CD4-positive, CD25-positive, alpha-beta regulatory T cell (primary cell): Measurements from ENCODE around the gene MACROD2. TPM values are rescaled to one million over a fixed set of nuclear protein-coding genes. Genes with fewer than 3 reads are reported as not detected.

ENCODE experiments used
- ATAC-seq, 2 donors: fragments of 150-1000 bp; cut with Tn5 transposase; one replicate each; pipeline ENCODE4 v1.10.0; 2021; ENCODE audit warnings: low read depth in 2 of 2, moderate number of reproducible peaks in 2 of 2, moderate library complexity in 1 of 2
- DNase-seq, 3 donors: peaks; one replicate each; pipeline versions ENCODE4 v3.0.0 to v3.0.0-alpha.2; 2012 to 2022; ENCODE audit warnings: mixed read lengths in 1 of 3
- H3K27ac ChIP-seq: one replicate; pipeline ENCODE4 v1.7.0; 2013; ENCODE audit warnings: mild to moderate bottlenecking, low read length; ENCODE audit not compliant: insufficient read depth, poor library complexity, severe bottlenecking
- H3K27me3 ChIP-seq: one replicate; pipeline ENCODE4 v1.7.0; 2013; ENCODE audit warnings: low read length; ENCODE audit not compliant: control insufficient read depth, insufficient read depth
- H3K36me3 ChIP-seq: one replicate; pipeline ENCODE4 v1.7.0; 2013; ENCODE audit warnings: mild to moderate bottlenecking, low read length, moderate library complexity; ENCODE audit not compliant: control insufficient read depth, insufficient read depth
- H3K4me1 ChIP-seq: 2 replicates; pipeline ENCODE4 v1.7.0; 2013; ENCODE audit warnings: mild to moderate bottlenecking, low read length; ENCODE audit not compliant: insufficient read depth, control insufficient read depth, poor library complexity, severe bottlenecking
- H3K4me3 ChIP-seq: one replicate; pipeline ENCODE4 v1.7.0; 2013; ENCODE audit warnings: low read depth, mild to moderate bottlenecking, low read length, moderate library complexity
- H3K9me3 ChIP-seq, 2 experiments: 1 replicate in 1 of 2; 2 replicates in 1 of 2; pipeline ENCODE4 v1.7.0; 2013; ENCODE audit warnings: low read length in 2 of 2, mild to moderate bottlenecking in 1 of 2, moderate library complexity in 1 of 2; ENCODE audit not compliant: control insufficient read depth in 2 of 2
- H3K27ac Mint-ChIP-seq, 3 donors: one replicate each; pipeline ENCODE4 v1.8.0; 2020 to 2022; ENCODE audit warnings: mild to moderate bottlenecking in 3 of 3, mixed read lengths in 3 of 3, moderate library complexity in 2 of 3
- H3K27me3 Mint-ChIP-seq: one replicate; pipeline ENCODE4 v1.8.0; 2022; ENCODE audit warnings: mild to moderate bottlenecking, mixed read lengths
- H3K36me3 Mint-ChIP-seq: one replicate; pipeline ENCODE4 v1.8.0; 2020; ENCODE audit warnings: mixed read lengths
- H3K4me1 Mint-ChIP-seq, 4 donors: one replicate each; pipeline ENCODE4 v1.8.0; 2020 to 2022; ENCODE audit warnings: mixed read lengths in 4 of 4, mild to moderate bottlenecking in 1 of 4
- H3K4me3 Mint-ChIP-seq, 4 donors: one replicate each; pipeline ENCODE4 v1.8.0; 2020 to 2022; ENCODE audit warnings: mild to moderate bottlenecking in 4 of 4, mixed read lengths in 4 of 4, moderate library complexity in 3 of 4
- H3K9me3 Mint-ChIP-seq, 7 donors: one replicate each; pipeline ENCODE4 v1.8.0; 2020 to 2022; ENCODE audit warnings: mixed read lengths in 7 of 7, mild to moderate bottlenecking in 3 of 7, moderate library complexity in 2 of 7
- polyA plus RNA-seq, 4 donors: library from polyadenylated mRNA; unstranded; fragments of 300-500 nt; fragmentation: Illumina TruSeq; gene quantifications; one replicate each; pipeline ENCODE4 v1.2.3, GENCODE V29; 2021
- total RNA-seq: library from RNA; stranded (reverse); gene quantifications from one replicate; pipeline ENCODE4 v1.2.3, GENCODE V29; 2022

Gene MACROD2
- total and polyA plus RNA-seq, 5 donors from 2014 or later = 1.4 TPM; not detected in 4

- H3K27me3 ChIP-seq = no peaks in the 10 kb centered on the region
- H3K27ac Mint-ChIP-seq = no peak overlapping the region
- H3K9me3 ChIP-seq = peaks cover 3 to 9% of the 10 kb centered on the region in 2 experiments
- no peaks in the 10 kb centered on the region for H3K4me1 ChIP-seq
- no peaks in the 10 kb centered on the region for H3K36me3 Mint-ChIP-seq
- H3K4me3 ChIP-seq = no peak overlapping the region
- no peak overlapping the region for H3K27ac ChIP-seq
- no peaks in the 10 kb centered on the region for H3K4me1 Mint-ChIP-seq
- peak overlapping the region in 1 of 4 donors; percentile 48 for H3K4me3 Mint-ChIP-seq
- ATAC-seq (no peak), DNase-seq (no peak)
- peaks cover 0 to 14% (median 4%) of the 10 kb centered on the region in 7 donors for H3K9me3 Mint-ChIP-seq
- no peaks in the 10 kb centered on the region for H3K36me3 ChIP-seq
- H3K27me3 Mint-ChIP-seq = no peaks in the 10 kb centered on the region
These were observed 486.5 kb downstream of the MACROD2 start for GRCh38 chr20:14481863-14482262.

GRCh38 chr20:14488212-14488611, 492.9 kb downstream of the MACROD2 start:
- Mint-ChIP-seq H3K9me3 (peaks cover 0 to 12% (median 7%) of the 10 kb centered on the region in 7 donors), H3K36me3 (no peaks in the 10 kb centered on the region), H3K27ac (no peak overlapping the region), H3K4me1 (no peaks in the 10 kb centered on the region), H3K4me3 (no peak overlapping the region), H3K27me3 (no peaks in the 10 kb centered on the region)
- ATAC-seq (no peak), DNase-seq (no peak)
- H3K4me1 ChIP-seq = no peaks in the 10 kb centered on the region
- H3K27ac ChIP-seq = no peak overlapping the region
- no peak overlapping the region for H3K4me3 ChIP-seq
- no peaks in the 10 kb centered on the region for H3K9me3 ChIP-seq
- H3K36me3 ChIP-seq = no peaks in the 10 kb centered on the region
- H3K27me3 ChIP-seq = no peaks in the 10 kb centered on the region

GRCh38 chr20:14488756-14489479, 493.6 kb downstream of the MACROD2 start:
- no peaks in the 10 kb centered on the region for H3K9me3 ChIP-seq
- Mint-ChIP-seq H3K4me3 (no peak overlapping the region), H3K9me3 (peaks cover 0 to 12% (median 7%) of the 10 kb centered on the region in 7 donors), H3K4me1 (no peaks in the 10 kb centered on the region), H3K27ac (no peak overlapping the region), H3K36me3 (no peaks in the 10 kb centered on the region), H3K27me3 (no peaks in the 10 kb centered on the region)
- DNase-seq = no peak
- H3K36me3 ChIP-seq = no peaks in the 10 kb centered on the region
- H3K4me3 ChIP-seq = no peak overlapping the region
- H3K27ac ChIP-seq = no peak overlapping the region
- ATAC-seq = no peak
- no peaks in the 10 kb centered on the region for H3K4me1 ChIP-seq
- no peaks in the 10 kb centered on the region for H3K27me3 ChIP-seq

- DNase-seq = no peak
- Mint-ChIP-seq H3K4me3 (no peak overlapping the region), H3K4me1 (no peaks in the 10 kb centered on the region), H3K27ac (no peak overlapping the region), H3K9me3 (peaks cover 0 to 12% (median 7%) of the 10 kb centered on the region in 7 donors), H3K27me3 (no peaks in the 10 kb centered on the region), H3K36me3 (no peaks in the 10 kb centered on the region)
- Histone ChIP-seq H3K27ac (no peak overlapping the region), H3K9me3 (no peaks in the 10 kb centered on the region), H3K4me1 (no peaks in the 10 kb centered on the region), H3K27me3 (no peaks in the 10 kb centered on the region), H3K4me3 (no peak overlapping the region), H3K36me3 (no peaks in the 10 kb centered on the region)
- no peak for ATAC-seq
These were observed 494.2 kb downstream of the MACROD2 start for GRCh38 chr20:14489544-14489943.

GRCh38 chr20:14491436-14491835, 496.1 kb downstream of the MACROD2 start:
- no peak overlapping the region for H3K27ac Mint-ChIP-seq
- H3K4me3 ChIP-seq = no peak overlapping the region
- H3K27me3 ChIP-seq = no peaks in the 10 kb centered on the region
- no peaks in the 10 kb centered on the region for H3K9me3 ChIP-seq
- no peak overlapping the region for H3K27ac ChIP-seq
- H3K36me3 ChIP-seq = no peaks in the 10 kb centered on the region
- no peaks in the 10 kb centered on the region for H3K4me1 Mint-ChIP-seq
- ATAC-seq (no peak), DNase-seq (no peak)
- no peaks in the 10 kb centered on the region for H3K4me1 ChIP-seq
- peaks cover 0 to 11% (median 3%) of the 10 kb centered on the region in 7 donors for H3K9me3 Mint-ChIP-seq
- no peak overlapping the region for H3K4me3 Mint-ChIP-seq
- no peaks in the 10 kb centered on the region for H3K36me3 Mint-ChIP-seq
- H3K27me3 Mint-ChIP-seq = no peaks in the 10 kb centered on the region

- Histone ChIP-seq H3K4me1 (no peaks in the 10 kb centered on the region), H3K27me3 (no peaks in the 10 kb centered on the region), H3K36me3 (no peaks in the 10 kb centered on the region), H3K9me3 (no peaks in the 10 kb centered on the region), H3K27ac (no peak overlapping the region), H3K4me3 (no peak overlapping the region)
- ATAC-seq (no peak), DNase-seq (no peak)
- Mint-ChIP-seq H3K4me3 (no peak overlapping the region), H3K27ac (no peak overlapping the region), H3K36me3 (no peaks in the 10 kb centered on the region), H3K9me3 (peaks cover 0 to 18% (median 7%) of the 10 kb centered on the region in 7 donors), H3K27me3 (no peaks in the 10 kb centered on the region), H3K4me1 (no peaks in the 10 kb centered on the region)
These were observed 498.1 kb downstream of the MACROD2 start for GRCh38 chr20:14493408-14493807.

- no peak overlapping the region for H3K4me3 Mint-ChIP-seq
- H3K36me3 Mint-ChIP-seq = no peaks in the 10 kb centered on the region
- H3K36me3 ChIP-seq = no peaks in the 10 kb centered on the region
- H3K9me3 ChIP-seq = peaks cover 0 to 4% of the 10 kb centered on the region in 2 experiments
- no peaks in the 10 kb centered on the region for H3K27me3 ChIP-seq
- H3K4me3 ChIP-seq = no peak overlapping the region
- H3K9me3 Mint-ChIP-seq = peaks cover 0 to 18% (median 5%) of the 10 kb centered on the region in 7 donors
- no peak overlapping the region for H3K27ac ChIP-seq
- no peaks in the 10 kb centered on the region for H3K4me1 ChIP-seq
- no peak overlapping the region for H3K27ac Mint-ChIP-seq
- H3K4me1 Mint-ChIP-seq = no peaks in the 10 kb centered on the region
- DNase-seq = no peak
- H3K27me3 Mint-ChIP-seq = no peaks in the 10 kb centered on the region
- no peak for ATAC-seq
These were observed 499.0 kb downstream of the MACROD2 start for GRCh38 chr20:14494355-14494754.

- no peaks in the 10 kb centered on the region for H3K4me1 Mint-ChIP-seq
- no peaks in the 10 kb centered on the region for H3K36me3 ChIP-seq
- H3K9me3 ChIP-seq = peaks cover 0 to 4% of the 10 kb centered on the region in 2 experiments
- no peak overlapping the region for H3K4me3 Mint-ChIP-seq
- ATAC-seq (no peak), DNase-seq (no peak)
- H3K27me3 Mint-ChIP-seq = no peaks in the 10 kb centered on the region
- H3K27ac ChIP-seq = no peak overlapping the region
- H3K4me3 ChIP-seq = no peak overlapping the region
- H3K4me1 ChIP-seq = no peaks in the 10 kb centered on the region
- no peaks in the 10 kb centered on the region for H3K27me3 ChIP-seq
- H3K27ac Mint-ChIP-seq = no peak overlapping the region
- no peaks in the 10 kb centered on the region for H3K36me3 Mint-ChIP-seq
- H3K9me3 Mint-ChIP-seq = peaks cover 0 to 24% (median 5%) of the 10 kb centered on the region in 7 donors
These were observed 499.8 kb downstream of the MACROD2 start for GRCh38 chr20:14495066-14495465.
